ENCODE measurements around the gene WRAP73.

The WRAP73 gene

GRCh38 chr1:3649342-3650247, at the start of gene WRAP73:
Gene WRAP73 (minus strand): TSS chr1:3650103. CDS start chr1:3649999, 104 bp downstream.
- in situ Hi-C loops (cut with HindIII; ENCODE audit: low sequenced_read_pairs): loop anchor here (10.0 kb wide), 1 partner anchor 95 kb away; no protein-coding TSS in a partner anchor

GRCh38 chr1:3699596-3699995, 49.7 kb upstream of the WRAP73 start:
- in situ Hi-C loops (cut with HindIII; ENCODE audit: low sequenced_read_pairs): no loop called here

- in situ Hi-C loops (cut with HindIII; ENCODE audit: low sequenced_read_pairs): no loop called here
Observed at GRCh38 chr1:3698660-3699408, 48.9 kb upstream of the WRAP73 start.

GRCh38 chr1:3697810-3698209, 47.9 kb upstream of the WRAP73 start:
- in situ Hi-C loops (cut with HindIII; ENCODE audit: low sequenced_read_pairs): no loop called here

GRCh38 chr1:3697104-3697503, 47.2 kb upstream of the WRAP73 start:
- in situ Hi-C loops (cut with HindIII; ENCODE audit: low sequenced_read_pairs): no loop called here

- in situ Hi-C loops (cut with HindIII; ENCODE audit: low sequenced_read_pairs): no loop called here
Observed at GRCh38 chr1:3696689-3697088, 46.8 kb upstream of the WRAP73 start.

GRCh38 chr1:3695326-3696217, 45.7 kb upstream of the WRAP73 start:
- in situ Hi-C loops (cut with HindIII; ENCODE audit: low sequenced_read_pairs): no loop called here

GRCh38 chr1:3693321-3693720, 43.4 kb upstream of the WRAP73 start:
- in situ Hi-C loops (cut with HindIII; ENCODE audit: low sequenced_read_pairs): no loop called here

GRCh38 chr1:3692598-3692997, 42.7 kb upstream of the WRAP73 start:
- in situ Hi-C loops (cut with HindIII; ENCODE audit: low sequenced_read_pairs): no loop called here

GRCh38 chr1:3691421-3692204, 41.7 kb upstream of the WRAP73 start:
- in situ Hi-C loops (cut with HindIII; ENCODE audit: low sequenced_read_pairs): no loop called here

GRCh38 chr1:3690282-3691065, 40.6 kb upstream of the WRAP73 start:
- in situ Hi-C loops (cut with HindIII; ENCODE audit: low sequenced_read_pairs): no loop called here

- in situ Hi-C loops (cut with HindIII; ENCODE audit: low sequenced_read_pairs): no loop called here
Observed at GRCh38 chr1:3689138-3689750, 39.3 kb upstream of the WRAP73 start.

GRCh38 chr1:3688356-3689137, 38.6 kb upstream of the WRAP73 start:
- in situ Hi-C loops (cut with HindIII; ENCODE audit: low sequenced_read_pairs): no loop called here

GRCh38 chr1:3687504-3687903, 37.6 kb upstream of the WRAP73 start:
- in situ Hi-C loops (cut with HindIII; ENCODE audit: low sequenced_read_pairs): no loop called here

GRCh38 chr1:3685906-3686305, 36.0 kb upstream of the WRAP73 start:
- in situ Hi-C loops (cut with HindIII; ENCODE audit: low sequenced_read_pairs): no loop called here

GRCh38 chr1:3685222-3685621, 35.3 kb upstream of the WRAP73 start:
- in situ Hi-C loops (cut with HindIII; ENCODE audit: low sequenced_read_pairs): no loop called here

- in situ Hi-C loops (cut with HindIII; ENCODE audit: low sequenced_read_pairs): no loop called here
Observed at GRCh38 chr1:3683992-3684391, 34.1 kb upstream of the WRAP73 start.

GRCh38 chr1:3683197-3683596, 33.3 kb upstream of the WRAP73 start:
- in situ Hi-C loops (cut with HindIII; ENCODE audit: low sequenced_read_pairs): no loop called here

Data from endothelial cell of hepatic sinusoid (primary cell).